DND-41 (cell line): ENCODE data around the gene KCNG3.

Source experiments
- CTCF ChIP-seq: IDR thresholded peaks from 2 replicates; pipeline ENCODE4 v1.5.1; 2012; ENCODE audit warnings: borderline replicate concordance, low read length, moderate library complexity, mild to moderate bottlenecking; ENCODE audit not compliant: poor library complexity, severe bottlenecking; ENCODE audit errors: extremely low read depth
- EZH2 ChIP-seq: IDR thresholded peaks from 3 replicates; pipeline ENCODE4 v1.6.1; 2012; ENCODE audit warnings: borderline replicate concordance, low read depth, mild to moderate bottlenecking, moderate library complexity, low read length, inconsistent platforms; ENCODE audit not compliant: severe bottlenecking

GRCh38 chr2:42401773-42402172, 92.0 kb downstream of the KCNG3 start:
- no peak for TF ChIP-seq CTCF
- no peak for TF ChIP-seq EZH2
